ENCODE measurements around the gene ACR.
A peak's percentile ranks its signal among the peaks of the same experiment; 100 is the strongest.
"Not testable (repeated sequence)": the region's sequence is repeated elsewhere in the genome, so short reads cannot be mapped to it uniquely, and the experiment has no call there.

ACR gene

GRCh38 chr22:50780244-50780643 is 42.2 kb downstream of the ACR start:
- not testable (repeated sequence) for DNase-seq (ENCODE audit: low read depth)

GRCh38 chr22:50782253-50782652 is 44.2 kb downstream of the ACR start:
- not testable (repeated sequence) for DNase-seq (ENCODE audit: low read depth)

GRCh38 chr22:50783033-50783879 is 45.3 kb downstream of the ACR start, which contains the start of gene RABL2B:
RABL2B (minus strand) TSS chr22:50783636; CDS start chr22:50782294, 1,342 bp downstream.
- DNase-seq (ENCODE audit: low read depth): peak; percentile 73

- DNase-seq (ENCODE audit: low read depth): not testable (repeated sequence)
Measured at GRCh38 chr22:50783880-50784276, 45.9 kb downstream of the ACR start.

GRCh38 chr22:50785289-50785688 is 47.3 kb downstream of the ACR start:
- not testable (repeated sequence) for DNase-seq (ENCODE audit: low read depth)

GRCh38 chr22:50786936-50787335 is 48.9 kb downstream of the ACR start:
- not testable (repeated sequence) for DNase-seq (ENCODE audit: low read depth)

Measured in stimulated activated CD8-positive, alpha-beta memory T cell treated with anti-CD3 and anti-CD28 coated beads, Interleukin-7, amount 100 ng/mL, for 24 hours (primary cell).